Measurements from ENCODE around the gene ZBTB17. TPM values are rescaled to one million over a fixed set of nuclear protein-coding genes. Genes with fewer than 3 reads are reported as not detected.
A peak's percentile ranks its signal among the peaks of the same experiment; 100 is the strongest.
"Not testable (repeated sequence)": the region's sequence is repeated elsewhere in the genome, so short reads cannot be mapped to it uniquely, and the experiment has no call there.

Gene ZBTB17
- total RNA-seq, result 62.6 and 68.8 TPM in 2 replicates

- Mint-ChIP-seq H3K27me3 (ENCODE audit: insufficient read depth) (peaks cover 2% of the 10 kb centered on the region), H3K36me3 (ENCODE audit: low read depth) (peaks cover 28% of the 10 kb centered on the region), H3K4me1 (ENCODE audit: low read depth) (peaks cover 51% of the 10 kb centered on the region), H3K27ac (peak within 1 kb of the TSS; percentile 93), H3K4me3 (peak within 1 kb of the TSS; percentile 89), H3K9me3 (no peaks in the 10 kb centered on the region)
- peak; percentile 94 for DNase-seq (ENCODE audit: low spot score)
- intact Hi-C loops (cut with micrococcal nuclease), result loop anchor here (1.0 kb wide), 4 partner anchors 10 to 142 kb away; partner anchors contain the start of gene SPEN
Measured at GRCh38 chr1:15975805-15976680, at the start of gene ZBTB17. Gene ZBTB17, minus strand, starts transcription at chr1:15976101. Its CDS starts 27,606 bp downstream, at chr1:15948495.

GRCh38 chr1:16023050-16023653 lies 47.3 kb upstream of the ZBTB17 start:
- H3K4me1 Mint-ChIP-seq (ENCODE audit: low read depth), result no peaks in the 10 kb centered on the region
- no peaks in the 10 kb centered on the region for H3K36me3 Mint-ChIP-seq (ENCODE audit: low read depth)
- intact Hi-C loops (cut with micrococcal nuclease), result no loop called here
- H3K27me3 Mint-ChIP-seq (ENCODE audit: insufficient read depth), result peaks cover 14% of the 10 kb centered on the region
- DNase-seq (ENCODE audit: low spot score), result no peak
- no peaks in the 10 kb centered on the region for H3K9me3 Mint-ChIP-seq
- H3K4me3 Mint-ChIP-seq, result no peak overlapping the region
- H3K27ac Mint-ChIP-seq, result no peak overlapping the region

GRCh38 chr1:16022393-16022792 lies 46.5 kb upstream of the ZBTB17 start:
- no peak overlapping the region for H3K27ac Mint-ChIP-seq
- intact Hi-C loops (cut with micrococcal nuclease), result no loop called here
- no peaks in the 10 kb centered on the region for H3K9me3 Mint-ChIP-seq
- peaks cover 9% of the 10 kb centered on the region for H3K27me3 Mint-ChIP-seq (ENCODE audit: insufficient read depth)
- no peaks in the 10 kb centered on the region for H3K36me3 Mint-ChIP-seq (ENCODE audit: low read depth)
- no peaks in the 10 kb centered on the region for H3K4me1 Mint-ChIP-seq (ENCODE audit: low read depth)
- DNase-seq (ENCODE audit: low spot score), result no peak
- no peak overlapping the region for H3K4me3 Mint-ChIP-seq

- no peak for DNase-seq (ENCODE audit: low spot score)
- H3K36me3 Mint-ChIP-seq (ENCODE audit: low read depth), result no peaks in the 10 kb centered on the region
- no peaks in the 10 kb centered on the region for H3K9me3 Mint-ChIP-seq
- H3K27me3 Mint-ChIP-seq (ENCODE audit: insufficient read depth), result peaks cover 9% of the 10 kb centered on the region
- H3K4me1 Mint-ChIP-seq (ENCODE audit: low read depth), result no peaks in the 10 kb centered on the region
- no peak within 1 kb of the TSS for H3K4me3 Mint-ChIP-seq
- no peak within 1 kb of the TSS for H3K27ac Mint-ChIP-seq
- intact Hi-C loops (cut with micrococcal nuclease), result no loop called here
Measured at GRCh38 chr1:16021681-16022080, 45.8 kb upstream of the ZBTB17 start, which contains the start of gene CLCNKA. Gene CLCNKA, plus strand, starts transcription at chr1:16022036. Its CDS starts 584 bp downstream, at chr1:16022620.

- intact Hi-C loops (cut with micrococcal nuclease); H3K36me3 Mint-ChIP-seq (ENCODE audit: low read depth); H3K27me3 Mint-ChIP-seq (ENCODE audit: insufficient read depth); H3K4me3 Mint-ChIP-seq; H3K4me1 Mint-ChIP-seq (ENCODE audit: low read depth); H3K9me3 Mint-ChIP-seq; DNase-seq (ENCODE audit: low spot score); H3K27ac Mint-ChIP-seq: not testable (repeated sequence)
Measured at GRCh38 chr1:16020878-16021277, 45.0 kb upstream of the ZBTB17 start.

GRCh38 chr1:16020325-16020724 lies 44.4 kb upstream of the ZBTB17 start:
- Mint-ChIP-seq H3K4me1 (ENCODE audit: low read depth) (no peaks in the 10 kb centered on the region), H3K27ac (no peak overlapping the region), H3K4me3 (no peak overlapping the region), H3K36me3 (ENCODE audit: low read depth) (no peaks in the 10 kb centered on the region), H3K27me3 (ENCODE audit: insufficient read depth) (peaks cover 7% of the 10 kb centered on the region), H3K9me3 (no peaks in the 10 kb centered on the region)
- no peak for DNase-seq (ENCODE audit: low spot score)
- intact Hi-C loops (cut with micrococcal nuclease), result no loop called here

GRCh38 chr1:16019644-16020277 lies 43.9 kb upstream of the ZBTB17 start:
- Mint-ChIP-seq H3K4me1 (ENCODE audit: low read depth) (no peaks in the 10 kb centered on the region), H3K27ac (no peak overlapping the region), H3K36me3 (ENCODE audit: low read depth) (no peaks in the 10 kb centered on the region), H3K4me3 (no peak overlapping the region), H3K27me3 (ENCODE audit: insufficient read depth) (peaks cover 7% of the 10 kb centered on the region), H3K9me3 (no peaks in the 10 kb centered on the region)
- intact Hi-C loops (cut with micrococcal nuclease), result no loop called here
- no peak for DNase-seq (ENCODE audit: low spot score)

GRCh38 chr1:16018749-16019643 lies 43.1 kb upstream of the ZBTB17 start:
- H3K9me3 Mint-ChIP-seq, result no peaks in the 10 kb centered on the region
- intact Hi-C loops (cut with micrococcal nuclease), result no loop called here
- H3K27ac Mint-ChIP-seq, result no peak overlapping the region

GRCh38 chr1:16018308-16018707 lies 42.4 kb upstream of the ZBTB17 start:
- Mint-ChIP-seq H3K9me3 (no peaks in the 10 kb centered on the region), H3K27ac (no peak overlapping the region), H3K4me1 (ENCODE audit: low read depth) (peaks cover 14% of the 10 kb centered on the region), H3K27me3 (ENCODE audit: insufficient read depth) (peaks cover 7% of the 10 kb centered on the region), H3K36me3 (ENCODE audit: low read depth) (no peaks in the 10 kb centered on the region), H3K4me3 (no peak overlapping the region)
- DNase-seq (ENCODE audit: low spot score), result no peak
- intact Hi-C loops (cut with micrococcal nuclease), result no loop called here

More at GRCh38 chr1:16018749-16019643, 43.1 kb upstream of the ZBTB17 start:
- H3K27me3 Mint-ChIP-seq (ENCODE audit: insufficient read depth), result peaks cover 7% of the 10 kb centered on the region
- no peak overlapping the region for H3K4me3 Mint-ChIP-seq
- peaks cover 8% of the 10 kb centered on the region for H3K4me1 Mint-ChIP-seq (ENCODE audit: low read depth)
- DNase-seq (ENCODE audit: low spot score), result no peak
- H3K36me3 Mint-ChIP-seq (ENCODE audit: low read depth), result no peaks in the 10 kb centered on the region

GRCh38 chr1:16017461-16018303 lies 41.8 kb upstream of the ZBTB17 start, which contains the start of gene HSPB7:
Gene HSPB7, minus strand, starts transcription at chr1:16018043. Its CDS starts 80 bp downstream, at chr1:16017963.
- no peaks in the 10 kb centered on the region for H3K36me3 Mint-ChIP-seq (ENCODE audit: low read depth)
- intact Hi-C loops (cut with micrococcal nuclease), result no loop called here
- H3K27ac Mint-ChIP-seq, result no peak within 1 kb of the TSS
- no peaks in the 10 kb centered on the region for H3K9me3 Mint-ChIP-seq
- peaks cover 7% of the 10 kb centered on the region for H3K27me3 Mint-ChIP-seq (ENCODE audit: insufficient read depth)
- no peak within 1 kb of the TSS for H3K4me3 Mint-ChIP-seq
- no peak for DNase-seq (ENCODE audit: low spot score)
- H3K4me1 Mint-ChIP-seq (ENCODE audit: low read depth), result peaks cover 14% of the 10 kb centered on the region

- no peak overlapping the region for H3K27ac Mint-ChIP-seq
- no peaks in the 10 kb centered on the region for H3K36me3 Mint-ChIP-seq (ENCODE audit: low read depth)
- peaks cover 7% of the 10 kb centered on the region for H3K27me3 Mint-ChIP-seq (ENCODE audit: insufficient read depth)
- DNase-seq (ENCODE audit: low spot score), result no peak
- peaks cover 17% of the 10 kb centered on the region for H3K4me1 Mint-ChIP-seq (ENCODE audit: low read depth)
- intact Hi-C loops (cut with micrococcal nuclease), result no loop called here
- H3K9me3 Mint-ChIP-seq, result no peaks in the 10 kb centered on the region
- no peak overlapping the region for H3K4me3 Mint-ChIP-seq
Measured at GRCh38 chr1:16017076-16017460, 41.2 kb upstream of the ZBTB17 start.
